Measurements from ENCODE around the gene HENMT1.
"Not testable (repeated sequence)": the region's sequence is repeated elsewhere in the genome, so short reads cannot be mapped to it uniquely, and the experiment has no call there.

HENMT1 gene

DNA sequence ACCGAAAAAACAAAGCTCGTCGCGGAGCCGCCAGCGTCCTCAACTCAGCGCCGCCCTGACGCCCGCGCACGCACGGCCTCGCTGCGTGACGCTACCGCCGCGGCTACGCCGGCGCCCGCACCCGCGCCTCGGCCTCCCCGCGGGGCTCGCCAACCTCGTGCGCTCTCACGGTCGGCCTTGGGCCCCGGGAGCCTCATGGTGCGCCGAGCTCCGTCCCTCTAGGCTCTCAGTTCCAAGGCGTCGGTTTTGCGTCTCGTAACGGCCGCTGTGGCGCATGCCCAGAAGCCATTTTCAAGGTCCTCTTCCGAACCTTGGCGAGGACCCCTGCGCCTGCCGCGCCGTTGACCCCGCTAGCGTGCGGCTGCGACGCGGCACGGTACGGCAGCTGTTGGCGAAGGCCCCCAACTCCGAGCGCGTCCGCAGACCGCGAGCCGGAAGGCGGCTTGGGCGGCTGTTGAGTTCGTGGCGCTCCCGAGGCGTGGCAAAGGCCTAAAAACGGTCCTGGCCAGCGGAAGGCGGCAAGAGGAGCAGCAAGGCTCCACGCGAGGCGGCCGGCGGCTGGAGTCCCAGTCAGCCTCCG is at the start of gene HENMT1:
Gene HENMT1 (minus strand): TSS at position 64 of the 580 bp plus-strand sequence. CDS start 1,209 bp downstream, outside the sequence.
- peak; percentile 82 for DNase-seq

DNA sequence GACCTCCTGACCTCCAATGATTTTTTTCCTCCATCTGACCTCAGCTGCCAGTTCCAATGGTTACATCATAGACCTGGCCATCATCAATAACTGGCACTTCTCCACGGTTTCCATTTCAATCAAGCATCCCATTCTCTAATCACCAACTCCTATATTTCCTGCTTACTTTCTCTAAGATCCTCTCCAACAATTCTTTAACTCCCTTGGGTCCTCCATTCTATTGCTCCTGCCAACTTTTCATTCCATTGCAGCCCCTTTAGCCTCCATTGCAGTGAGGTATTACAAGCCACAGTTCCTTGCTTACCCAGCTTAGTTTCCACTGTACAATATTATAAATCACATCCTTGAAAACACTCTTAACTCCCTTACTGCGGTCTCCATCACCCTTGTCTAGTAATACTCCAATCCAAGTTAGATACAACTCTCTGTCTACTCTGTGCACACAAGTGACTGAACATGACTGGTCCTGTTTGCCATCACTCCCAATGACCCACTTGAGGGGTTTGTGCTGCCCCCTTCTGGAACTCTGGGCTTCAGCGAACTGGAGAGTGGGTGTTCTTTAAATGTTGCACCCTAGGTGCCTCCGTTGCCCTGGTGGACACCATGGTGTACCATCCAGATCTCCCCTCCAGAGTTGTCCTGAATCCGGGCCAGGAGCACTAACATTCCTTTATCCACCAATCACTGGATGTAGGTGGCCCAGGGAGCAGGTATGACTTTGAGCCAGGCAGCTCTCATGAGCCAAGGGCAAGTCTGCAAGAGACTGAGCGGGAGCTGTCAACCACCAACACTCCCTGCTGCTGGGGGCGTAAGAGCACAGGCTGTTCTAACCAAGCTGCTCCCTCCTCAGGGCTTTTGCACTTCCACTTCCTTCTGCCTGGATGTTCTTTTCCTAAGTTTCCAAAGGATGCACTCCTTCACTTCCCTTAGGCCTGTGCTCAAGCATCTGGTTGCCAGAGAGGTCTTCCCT is 48.1 kb upstream of the HENMT1 start:
- DNase-seq: peak; percentile 65

DNA sequence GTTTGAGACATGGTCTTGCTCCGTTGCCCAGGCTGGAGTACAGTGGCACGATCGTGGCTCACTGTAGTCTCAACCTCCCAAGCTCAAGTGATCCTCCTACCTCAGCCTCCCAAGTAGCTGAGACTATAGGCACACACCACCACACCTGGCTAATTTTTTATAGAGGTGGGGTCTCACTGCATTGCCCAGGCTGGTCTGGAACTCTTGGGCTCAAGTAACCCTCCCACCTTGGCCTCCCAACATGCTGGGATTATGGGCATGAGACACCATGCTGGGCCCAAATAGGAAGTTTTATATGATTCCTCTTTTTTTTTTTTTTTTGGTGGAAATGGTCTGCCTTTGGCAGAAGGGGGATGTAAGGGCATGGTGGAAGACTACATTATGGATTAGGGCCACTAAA is 45.8 kb upstream of the HENMT1 start:
- no peak for DNase-seq

DNA sequence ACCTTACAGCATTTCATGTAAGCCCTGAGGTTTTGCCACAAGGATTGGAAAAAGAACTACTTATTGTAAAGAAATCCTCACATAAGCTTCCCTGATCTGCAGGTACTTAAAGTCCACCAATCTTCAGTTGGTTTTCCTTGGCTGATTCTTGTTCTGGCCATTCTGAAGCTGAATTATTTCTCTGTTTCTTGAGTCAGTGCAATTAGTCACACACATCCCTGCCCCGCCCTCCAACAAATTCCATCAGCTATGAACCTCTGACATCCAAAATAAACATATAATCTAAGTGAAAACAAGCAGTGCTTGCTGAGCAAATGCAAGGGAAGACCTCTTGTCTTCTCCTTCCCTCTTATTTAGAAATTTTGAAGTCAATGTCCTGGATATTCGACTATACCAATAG is 43.6 kb upstream of the HENMT1 start:
- no peak for DNase-seq

DNA sequence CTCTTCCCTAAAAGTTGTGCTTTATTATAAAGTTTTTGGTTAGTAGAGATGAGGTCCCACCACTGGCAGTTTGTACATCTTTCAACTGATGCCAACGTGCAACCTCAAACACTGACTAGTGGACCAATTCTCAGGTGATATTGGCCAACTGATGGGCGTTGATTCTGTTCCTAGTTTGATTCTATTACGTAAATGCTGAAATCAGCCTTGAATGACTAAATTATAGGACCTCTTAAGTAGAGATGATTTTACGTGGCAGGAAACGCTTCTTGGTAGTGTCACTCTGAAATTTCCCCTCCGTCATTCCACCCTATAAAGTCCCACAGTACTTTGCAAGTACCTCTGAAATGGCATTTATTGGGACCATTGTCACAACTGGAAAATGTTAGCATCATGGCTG is 43.0 kb upstream of the HENMT1 start:
- DNase-seq: peak; percentile 83

DNA sequence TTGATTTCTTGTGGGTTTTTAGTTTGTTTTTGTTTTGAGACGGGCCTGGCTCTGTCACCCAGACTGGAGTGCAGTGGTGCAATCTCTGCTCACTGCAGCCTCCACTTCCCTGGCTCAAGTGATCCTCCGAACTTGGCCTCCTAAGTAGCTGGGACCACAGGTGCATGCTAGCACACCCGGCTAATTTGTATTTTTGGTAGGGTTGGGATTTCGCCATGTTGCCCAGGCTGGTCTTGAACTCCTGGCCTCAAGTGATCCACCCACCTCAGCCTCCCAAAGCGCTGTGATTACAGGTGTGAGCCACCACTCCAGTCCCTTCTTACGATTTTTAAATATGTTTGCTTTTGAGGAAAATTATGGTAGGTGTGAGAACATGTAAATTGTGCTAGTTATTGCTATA is 41.2 kb upstream of the HENMT1 start:
- DNase-seq: not testable (repeated sequence)

DNA sequence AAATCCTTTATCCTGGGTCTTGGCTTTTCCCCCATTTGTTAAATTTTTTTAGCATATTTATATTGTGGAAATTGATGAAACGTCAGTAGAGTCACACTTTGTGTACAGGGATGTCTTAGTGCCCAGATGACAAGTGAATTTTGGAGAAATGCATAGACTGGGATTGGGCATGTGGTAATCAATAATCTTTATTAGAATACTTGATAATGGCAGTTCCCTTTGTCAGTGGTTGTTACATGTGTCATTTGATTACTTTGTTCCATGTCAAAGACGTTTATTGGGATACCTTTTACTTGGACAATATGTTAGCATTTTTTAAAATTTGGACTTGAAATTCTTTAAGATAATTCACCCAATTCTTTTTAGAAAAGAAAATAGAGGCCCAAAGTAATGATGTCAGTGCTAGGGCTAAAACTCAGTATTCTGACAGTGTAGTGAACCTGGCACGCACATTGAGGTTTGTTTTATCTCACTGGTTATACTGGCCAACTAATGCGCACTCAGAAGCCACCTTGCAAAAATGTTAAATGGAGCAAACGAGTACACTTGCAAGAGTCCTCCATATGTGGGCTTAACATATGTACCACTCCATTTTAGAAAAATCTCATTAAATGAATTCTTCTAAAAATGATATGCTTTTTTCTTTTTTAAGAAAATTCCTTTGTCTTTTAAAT is 40.4 kb upstream of the HENMT1 start:
- no peak for DNase-seq

DNA sequence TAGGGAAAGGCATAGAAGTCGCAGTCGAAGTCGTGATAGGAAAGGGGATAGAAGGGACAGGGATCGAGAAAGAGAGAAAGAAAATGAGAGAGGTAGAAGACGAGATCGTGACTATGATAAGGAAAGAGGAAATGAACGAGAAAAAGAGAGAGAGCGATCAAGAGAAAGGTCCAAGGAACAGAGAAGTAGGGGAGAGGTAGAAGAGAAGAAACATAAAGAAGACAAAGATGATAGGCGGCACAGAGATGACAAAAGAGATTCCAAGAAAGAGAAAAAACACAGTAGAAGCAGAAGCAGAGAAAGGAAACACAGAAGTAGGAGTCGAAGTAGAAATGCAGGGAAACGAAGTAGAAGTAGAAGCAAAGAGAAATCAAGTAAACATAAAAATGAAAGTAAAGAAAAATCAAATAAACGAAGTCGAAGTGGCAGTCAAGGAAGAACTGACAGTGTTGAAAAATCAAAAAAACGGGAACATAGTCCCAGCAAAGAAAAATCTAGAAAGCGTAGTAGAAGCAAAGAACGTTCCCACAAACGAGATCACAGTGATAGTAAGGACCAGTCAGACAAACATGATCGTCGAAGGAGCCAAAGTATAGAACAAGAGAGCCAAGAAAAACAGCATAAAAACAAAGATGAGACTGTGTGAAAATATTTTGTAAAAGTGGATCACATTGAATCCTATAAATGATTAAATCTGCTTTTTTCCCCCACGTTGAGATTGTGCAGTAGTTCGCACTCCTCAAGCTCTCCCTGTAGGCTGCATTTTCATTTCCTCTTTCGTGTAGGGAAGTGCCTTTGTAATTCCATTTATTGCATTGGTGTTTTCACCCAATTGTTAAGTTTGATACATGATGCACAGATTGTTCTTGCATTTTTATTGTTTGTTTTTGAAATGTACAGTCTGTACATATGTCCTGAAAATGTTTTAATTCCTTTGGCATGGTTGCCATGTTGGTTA is 38.8 kb upstream of the HENMT1 start:
- DNase-seq: no peak

DNA sequence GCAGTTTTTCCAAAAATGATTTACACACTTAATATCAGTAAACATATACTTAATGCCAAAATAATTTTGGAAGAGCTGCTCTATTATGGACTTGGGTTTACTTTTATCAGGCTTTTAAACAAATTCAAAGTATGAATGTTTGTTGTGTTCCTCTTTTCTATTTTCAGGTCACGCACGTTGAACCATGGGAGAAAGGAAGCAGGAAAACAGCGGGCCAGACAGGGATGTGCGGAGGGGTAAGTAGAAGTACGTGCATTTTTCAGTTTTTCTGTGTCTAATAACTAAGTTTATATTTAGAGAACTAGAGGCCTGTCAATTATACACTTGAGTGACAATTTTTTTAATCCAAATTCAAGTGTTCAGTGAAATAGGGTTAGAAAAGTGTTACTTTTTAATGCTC is 34.6 kb upstream of the HENMT1 start:
- DNase-seq: no peak

DNA sequence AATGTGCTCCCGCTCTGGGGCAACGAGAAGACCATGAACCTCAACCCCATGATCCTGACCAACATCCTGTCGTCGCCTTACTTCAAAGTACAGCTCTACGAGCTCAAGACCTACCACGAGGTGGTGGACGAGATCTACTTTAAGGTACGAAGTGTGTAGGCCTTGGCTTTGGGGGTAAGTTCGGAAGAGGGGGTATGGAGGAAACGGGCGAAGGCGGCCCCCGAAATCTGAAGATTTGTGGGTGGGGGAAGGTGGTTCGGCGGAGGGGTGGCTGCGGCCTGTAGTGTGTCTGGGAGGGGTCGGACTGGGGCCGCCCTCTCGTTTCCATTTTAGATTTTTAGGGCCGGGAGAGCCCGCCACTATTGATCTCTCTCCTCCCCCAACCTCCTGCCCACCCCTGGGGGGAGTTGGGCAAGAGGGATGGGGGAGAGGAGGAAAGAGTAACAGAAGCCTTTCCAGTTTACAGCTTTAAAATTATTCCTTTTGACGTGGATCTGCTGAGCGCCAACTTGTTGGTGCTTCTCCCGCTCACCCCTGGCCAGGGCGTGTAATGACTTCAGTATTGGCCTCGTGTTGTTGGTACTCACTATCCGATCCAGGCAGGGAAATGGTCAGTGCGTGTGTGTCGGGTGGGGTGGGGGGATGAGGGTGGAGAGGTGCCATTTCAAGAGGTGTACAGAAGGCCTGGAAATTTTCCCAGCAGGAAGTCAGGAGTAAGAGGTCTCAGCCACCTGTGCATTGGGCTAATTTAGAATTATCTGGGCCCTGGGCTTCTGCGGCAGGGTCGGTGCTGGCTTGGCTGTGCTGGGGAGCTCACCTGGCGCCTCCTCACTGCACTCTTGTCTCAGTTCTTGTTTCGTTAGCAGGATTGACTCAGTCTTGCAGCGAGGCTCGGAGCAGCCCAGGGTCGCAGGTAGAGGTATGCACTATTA is 32.1 kb upstream of the HENMT1 start:
- peak; percentile 77 for DNase-seq

DNA sequence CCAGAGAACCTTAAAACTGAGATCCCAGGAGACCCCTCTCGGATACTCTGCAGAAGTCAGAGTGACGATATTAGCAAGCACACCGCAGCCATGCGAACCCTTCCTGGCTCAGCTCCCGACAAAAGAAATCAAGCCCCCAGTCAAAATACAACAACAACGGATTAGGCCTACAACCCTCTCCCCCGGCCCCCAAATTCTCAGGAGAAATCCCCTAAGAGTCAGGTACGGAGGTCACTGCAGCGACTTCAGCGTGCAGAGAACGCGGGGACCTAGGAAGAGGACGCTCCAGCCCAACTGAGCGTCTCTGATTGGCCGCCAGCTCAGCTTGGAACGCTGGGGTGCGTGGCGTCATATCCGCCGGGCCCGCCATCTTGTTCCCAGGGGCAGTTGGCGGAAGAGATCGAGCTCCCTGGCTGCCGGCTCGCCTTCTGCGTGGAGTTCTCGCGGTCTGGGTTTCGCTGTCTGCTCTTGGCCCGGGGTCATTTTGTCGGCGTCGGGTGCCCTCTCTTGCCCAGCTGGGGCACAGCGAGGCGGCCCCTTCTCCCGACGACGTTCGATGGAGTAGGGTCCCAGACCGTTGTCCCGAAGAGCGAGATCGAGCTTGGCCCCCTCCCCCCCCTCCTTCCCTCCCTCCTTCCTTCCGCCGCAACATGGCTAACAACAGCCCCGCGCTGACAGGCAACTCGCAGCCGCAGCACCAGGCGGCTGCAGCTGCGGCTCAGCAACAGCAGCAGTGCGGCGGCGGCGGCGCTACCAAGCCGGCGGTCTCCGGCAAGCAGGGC is 31.2 kb upstream of the HENMT1 start, which contains the start of gene PRPF38B:
Gene PRPF38B (plus strand): TSS at position 369 of the 782 bp plus-strand sequence. CDS start 282 bp downstream, at position 651.
- peak; percentile 96 for DNase-seq

DNA sequence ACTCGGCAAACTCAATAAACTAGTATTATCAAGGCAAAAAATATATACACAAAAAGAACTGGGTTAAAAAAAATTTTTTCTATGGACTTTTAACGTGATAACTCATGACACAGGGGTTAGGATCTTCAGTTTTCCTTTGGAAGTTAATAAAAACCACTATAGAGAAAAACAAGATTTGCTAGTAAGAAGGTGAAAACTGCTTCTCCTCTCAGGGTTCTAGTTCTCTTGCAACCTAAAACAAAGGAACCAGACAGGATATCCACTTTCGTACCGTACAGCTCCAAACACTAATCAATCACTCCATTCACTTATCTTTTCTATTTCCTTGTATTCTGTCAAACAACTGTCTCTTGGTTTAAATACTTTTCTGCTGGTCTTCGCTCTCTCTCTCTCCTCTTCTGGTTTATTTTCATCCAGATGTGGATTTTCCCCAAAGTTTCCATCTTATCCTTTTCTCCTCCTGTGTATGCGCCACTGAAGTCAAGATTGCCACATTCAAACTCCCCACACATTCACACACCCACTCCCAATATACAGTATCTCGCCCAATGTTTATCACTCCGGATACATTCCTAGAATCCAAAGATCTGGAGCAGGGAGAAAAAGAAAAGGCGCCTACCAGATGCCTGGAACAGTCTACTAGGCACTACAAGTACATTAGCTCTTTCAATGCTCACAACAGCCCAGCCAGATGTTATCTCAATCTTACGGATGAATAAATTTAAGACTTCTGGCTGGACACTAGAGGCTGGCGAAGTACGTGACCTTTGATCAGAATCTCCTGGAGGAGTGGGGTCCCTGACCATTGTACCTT is 30.4 kb upstream of the HENMT1 start:
- DNase-seq: no peak

DNA sequence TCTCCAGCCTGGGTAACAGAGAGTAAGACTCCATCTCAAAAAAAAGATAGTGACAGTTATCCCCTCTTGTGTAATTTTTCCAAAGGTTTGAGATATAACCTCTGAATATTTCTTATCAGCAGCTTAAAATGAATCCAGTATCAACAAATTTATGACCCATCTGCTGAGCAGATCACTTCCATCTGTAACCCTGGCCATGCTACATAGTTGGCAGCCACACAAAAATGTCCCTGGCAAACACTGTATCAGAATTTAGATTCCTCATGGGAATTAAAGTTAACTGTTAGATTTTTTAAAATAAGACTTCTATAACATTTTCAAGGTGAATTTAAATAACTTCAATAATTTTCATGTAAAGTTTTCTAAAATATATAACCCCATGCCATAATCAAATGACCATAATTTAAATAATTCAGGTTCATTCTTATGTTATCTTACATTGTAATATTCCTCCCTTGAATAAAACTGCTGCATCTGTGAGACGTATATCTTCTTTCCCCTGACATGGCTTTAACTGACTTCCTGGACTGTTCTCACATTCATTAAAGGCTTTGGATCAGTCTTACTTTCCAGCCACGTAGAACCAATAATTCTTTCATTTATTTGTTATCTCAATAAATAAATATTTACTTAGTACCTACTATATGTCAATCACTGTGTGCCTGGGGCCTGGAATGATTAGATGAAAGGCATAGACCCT is 25.9 kb upstream of the HENMT1 start:
- no peak for DNase-seq

DNA sequence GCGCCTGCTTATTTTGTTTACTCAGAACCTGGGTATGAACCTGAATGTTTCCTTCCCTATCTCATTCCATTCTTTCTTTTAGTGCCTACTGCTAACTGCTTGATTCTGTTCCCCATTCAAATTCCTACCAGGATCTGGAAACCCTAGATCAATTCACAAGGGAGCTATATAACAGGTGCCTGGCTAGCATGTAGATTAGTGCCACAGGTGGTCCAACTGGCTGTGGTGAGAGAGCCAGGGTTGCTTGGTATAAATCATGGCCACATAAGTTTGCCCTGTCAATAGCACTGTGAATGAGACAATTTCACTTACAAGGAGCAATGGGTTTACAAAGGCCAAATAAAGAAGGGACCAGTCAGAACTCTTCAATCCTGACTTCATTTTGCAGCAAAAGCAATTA is 24.6 kb upstream of the HENMT1 start:
- DNase-seq: no peak

DNA sequence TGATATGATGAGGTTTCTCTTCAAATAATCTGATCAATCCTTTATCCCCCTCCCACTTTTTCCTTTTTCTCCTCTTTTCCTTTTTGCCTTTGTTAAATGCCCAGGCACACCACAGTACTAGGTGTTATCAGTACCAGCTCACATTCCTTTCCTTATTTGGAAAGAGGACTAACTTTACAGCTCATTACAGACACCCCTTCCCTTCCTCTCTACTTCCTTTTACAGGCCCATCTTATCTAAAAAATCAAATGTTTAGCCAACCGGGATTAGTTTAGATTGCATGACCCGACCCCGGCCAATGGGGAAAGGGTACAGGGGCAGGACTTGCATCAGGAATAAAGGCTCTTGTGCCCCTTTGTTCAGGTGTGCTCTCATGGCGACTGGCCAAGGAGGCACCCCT is 20.8 kb upstream of the HENMT1 start:
- DNase-seq: not testable (repeated sequence)

DNA sequence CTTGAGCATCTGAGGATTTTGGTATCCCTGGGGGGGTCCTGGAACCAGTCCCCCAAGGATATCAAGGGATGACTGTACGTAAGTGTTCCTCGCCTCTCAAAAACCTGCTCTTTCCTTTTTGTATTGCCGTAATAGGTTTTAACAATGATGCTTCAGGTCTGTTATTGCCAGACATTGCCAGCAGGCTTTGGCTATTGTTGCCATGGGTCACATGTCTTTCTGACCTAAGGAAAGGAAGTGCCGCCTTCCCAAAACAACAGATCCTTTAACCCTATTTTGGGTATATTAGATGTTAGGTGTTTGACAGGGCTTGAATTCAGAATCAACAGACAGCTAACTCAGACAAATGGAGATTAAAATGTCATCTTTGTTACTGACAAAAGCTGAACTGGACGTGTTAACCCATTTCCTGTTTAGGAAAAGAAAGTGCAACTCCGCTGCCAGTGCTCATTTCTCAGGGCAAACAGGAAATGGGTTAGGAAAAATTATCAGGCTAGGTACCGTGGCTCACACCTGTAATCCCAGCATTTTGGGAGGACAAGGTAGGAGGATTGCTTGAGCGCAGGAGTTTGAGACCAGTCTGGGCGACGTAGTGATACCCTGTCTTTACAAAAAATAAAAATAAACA is 18.8 kb upstream of the HENMT1 start:
- no peak for DNase-seq

DNA sequence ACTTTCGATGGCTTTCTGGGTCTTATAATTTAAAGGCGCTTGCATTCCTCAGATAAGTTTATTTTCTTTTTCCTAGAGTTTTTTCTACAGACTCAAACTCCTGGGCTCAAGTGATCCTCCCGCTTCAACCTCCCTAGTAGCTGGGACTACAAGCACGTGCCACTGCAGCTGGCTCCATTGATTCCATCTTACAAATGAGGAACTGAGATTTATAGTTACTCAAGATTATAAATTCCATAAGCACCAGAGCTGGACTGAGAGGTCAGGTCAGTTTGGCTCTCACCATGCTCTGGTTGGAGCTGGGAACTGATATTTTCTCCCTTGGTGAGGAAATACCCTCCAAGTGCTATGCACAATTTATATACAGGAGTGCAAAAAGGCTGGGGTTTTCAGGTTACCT is 17.8 kb upstream of the HENMT1 start:
- no peak for DNase-seq

DNA sequence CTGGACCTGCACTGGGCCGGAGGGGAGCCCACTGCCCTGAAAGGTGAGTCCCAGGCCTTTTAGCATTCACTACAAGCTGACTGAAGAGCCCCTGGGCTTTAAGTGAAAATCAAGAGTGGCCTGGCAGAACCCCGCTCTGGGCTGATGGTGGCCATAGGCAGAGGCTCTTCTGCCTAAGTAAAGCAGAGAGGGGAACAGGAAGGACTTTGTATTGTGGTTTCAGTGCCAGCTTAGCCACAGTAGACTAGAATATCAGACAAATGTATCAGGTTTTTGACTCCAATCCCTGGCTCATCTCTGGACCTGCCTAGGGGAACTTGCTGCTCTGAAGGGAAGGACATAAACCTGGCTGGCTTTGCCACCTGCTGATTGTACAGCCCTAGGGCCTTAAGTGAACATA is 10.2 kb upstream of the HENMT1 start:
- no peak for DNase-seq
